GM21786 (cell line): Measurements from ENCODE around the gene ST6GALNAC1.

Experiments used
- ATAC-seq: cut with Tn5 transposase; IDR thresholded peaks from one replicate; pipeline ENCODE4 v1.9.1; 2021; ENCODE audit not compliant: unreplicated experiment

Gene ST6GALNAC1, protein sequence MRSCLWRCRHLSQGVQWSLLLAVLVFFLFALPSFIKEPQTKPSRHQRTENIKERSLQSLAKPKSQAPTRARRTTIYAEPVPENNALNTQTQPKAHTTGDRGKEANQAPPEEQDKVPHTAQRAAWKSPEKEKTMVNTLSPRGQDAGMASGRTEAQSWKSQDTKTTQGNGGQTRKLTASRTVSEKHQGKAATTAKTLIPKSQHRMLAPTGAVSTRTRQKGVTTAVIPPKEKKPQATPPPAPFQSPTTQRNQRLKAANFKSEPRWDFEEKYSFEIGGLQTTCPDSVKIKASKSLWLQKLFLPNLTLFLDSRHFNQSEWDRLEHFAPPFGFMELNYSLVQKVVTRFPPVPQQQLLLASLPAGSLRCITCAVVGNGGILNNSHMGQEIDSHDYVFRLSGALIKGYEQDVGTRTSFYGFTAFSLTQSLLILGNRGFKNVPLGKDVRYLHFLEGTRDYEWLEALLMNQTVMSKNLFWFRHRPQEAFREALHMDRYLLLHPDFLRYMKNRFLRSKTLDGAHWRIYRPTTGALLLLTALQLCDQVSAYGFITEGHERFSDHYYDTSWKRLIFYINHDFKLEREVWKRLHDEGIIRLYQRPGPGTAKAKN

GRCh38 chr17:76643553-76644148 is at the start of gene ST6GALNAC1:
ST6GALNAC1 (minus strand) TSS chr17:76643757; CDS start chr17:76643638, 119 bp downstream.
- ATAC-seq: no peak

DNA sequence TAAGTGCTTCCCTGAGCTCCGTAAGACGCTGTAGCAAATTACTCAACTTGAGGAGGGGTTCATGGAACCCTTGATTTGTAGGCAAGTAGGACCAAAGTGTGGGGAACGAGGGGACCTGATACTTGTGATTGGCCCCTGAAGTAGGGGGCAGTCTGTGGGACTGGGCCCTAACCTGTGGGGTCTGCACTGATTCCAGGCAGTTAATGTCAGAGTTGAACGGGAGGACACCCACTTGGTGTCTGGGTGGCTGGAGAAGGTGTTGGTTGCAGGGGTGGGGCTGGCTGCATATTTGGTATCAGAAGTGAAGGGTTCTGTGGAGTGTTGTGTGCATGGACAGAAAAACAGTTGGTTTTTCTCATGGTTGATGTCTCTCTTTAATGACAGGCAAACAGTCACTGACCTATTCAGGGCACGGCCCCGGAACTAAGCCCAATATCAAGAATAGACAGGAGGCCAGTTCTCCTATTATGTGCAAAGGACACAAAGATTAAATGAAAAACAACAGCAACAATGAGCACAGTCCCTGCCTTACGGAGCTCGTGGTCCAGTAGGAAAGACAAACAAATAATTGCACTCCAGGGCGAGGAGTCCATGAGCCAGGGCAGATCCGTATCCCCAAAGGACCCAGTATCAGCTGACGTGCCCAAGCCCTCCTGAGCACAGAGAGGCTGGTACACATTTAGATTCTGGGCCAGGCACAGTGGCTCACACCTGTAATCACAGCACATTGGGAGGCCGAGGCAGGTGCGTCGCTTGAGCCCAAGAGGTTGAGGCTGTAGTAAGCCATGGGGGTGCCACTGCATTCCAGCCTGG is 48.0 kb upstream of the ST6GALNAC1 start:
- no peak for ATAC-seq

DNA sequence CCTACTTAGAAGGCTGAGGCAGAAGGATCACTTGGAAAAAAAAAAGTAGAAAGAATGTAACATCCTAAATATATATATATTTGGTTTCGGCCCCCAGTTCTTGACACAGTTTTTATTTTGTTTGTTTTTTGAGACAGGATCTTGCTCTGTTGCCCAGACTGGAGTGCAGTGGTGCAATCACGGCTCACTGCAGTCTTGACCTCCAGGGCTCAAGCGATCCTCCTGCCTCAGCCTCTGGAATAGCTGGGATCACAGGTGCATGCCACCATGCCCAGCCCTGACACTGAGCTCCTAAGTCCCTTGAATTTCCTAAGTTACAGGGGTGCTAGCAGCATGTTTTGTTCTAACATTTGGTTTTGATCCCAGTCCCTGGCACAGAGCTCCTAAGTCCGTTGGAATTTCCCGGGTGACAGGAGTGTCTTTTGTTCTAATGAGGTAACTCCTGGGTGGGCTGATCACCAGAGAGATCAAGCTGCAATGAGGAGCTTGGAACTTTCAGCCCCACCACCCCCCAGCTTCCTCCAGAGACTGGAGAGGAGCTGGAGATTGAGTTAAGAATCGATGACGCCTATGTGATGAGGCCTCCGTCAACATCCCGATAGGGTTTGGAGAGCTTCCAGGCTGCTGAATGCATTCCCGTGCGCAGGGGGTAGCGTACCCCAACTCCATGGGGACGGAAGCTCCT is 47.2 kb upstream of the ST6GALNAC1 start:
- no peak for ATAC-seq

GRCh38 chr17:76689859-76690258 is 46.3 kb upstream of the ST6GALNAC1 start:
- no peak for ATAC-seq

- ATAC-seq: no peak
Observed at GRCh38 chr17:76688165-76688622, 44.6 kb upstream of the ST6GALNAC1 start.

DNA sequence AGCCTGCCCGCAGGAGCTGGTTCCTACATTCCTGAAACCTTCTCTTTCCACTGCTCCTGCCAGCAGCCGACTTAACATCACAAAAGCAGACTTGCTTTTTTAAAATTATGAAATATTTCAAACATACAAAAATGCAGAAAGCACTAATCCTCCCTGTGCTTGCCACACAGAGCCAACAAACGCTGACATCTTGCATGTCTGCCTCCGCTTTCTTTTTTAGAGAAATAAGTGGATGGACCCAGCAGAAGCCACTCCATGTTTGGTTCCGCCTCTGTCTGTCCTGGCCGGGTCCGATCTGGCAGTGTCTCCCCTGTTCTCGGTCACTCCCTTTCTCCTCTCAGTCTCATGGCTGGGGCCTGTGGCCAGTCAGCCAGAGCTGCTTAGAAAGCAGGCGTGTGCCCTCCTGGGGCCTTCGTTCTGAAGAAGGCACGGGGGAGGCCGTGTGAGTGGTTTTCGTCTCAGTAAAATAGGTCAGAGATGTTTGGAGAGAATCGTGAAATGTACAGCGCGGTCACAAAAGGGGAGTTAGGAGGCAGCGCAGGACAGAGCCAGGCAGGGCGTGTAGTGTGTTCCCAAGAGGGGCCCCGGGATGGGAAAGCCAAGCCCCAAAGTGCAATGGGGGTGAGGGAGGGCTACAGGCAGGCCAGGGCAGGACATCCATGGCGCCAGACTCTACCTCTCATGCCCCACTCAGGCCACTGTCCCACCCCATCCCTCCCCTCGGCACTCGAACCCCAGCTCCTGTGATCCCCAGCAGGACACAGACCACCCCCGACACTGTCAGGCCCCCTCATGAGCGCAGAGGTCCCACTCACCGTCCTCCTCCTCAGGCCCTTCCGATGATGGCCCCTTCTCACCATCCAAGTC is 44.0 kb upstream of the ST6GALNAC1 start:
- ATAC-seq: no peak

GRCh38 chr17:76686538-76687297 is 43.2 kb upstream of the ST6GALNAC1 start:
- no peak for ATAC-seq

GRCh38 chr17:76685846-76686245 is 42.3 kb upstream of the ST6GALNAC1 start:
- no peak for ATAC-seq

GRCh38 chr17:76685366-76685765 is 41.8 kb upstream of the ST6GALNAC1 start:
- ATAC-seq: no peak

DNA sequence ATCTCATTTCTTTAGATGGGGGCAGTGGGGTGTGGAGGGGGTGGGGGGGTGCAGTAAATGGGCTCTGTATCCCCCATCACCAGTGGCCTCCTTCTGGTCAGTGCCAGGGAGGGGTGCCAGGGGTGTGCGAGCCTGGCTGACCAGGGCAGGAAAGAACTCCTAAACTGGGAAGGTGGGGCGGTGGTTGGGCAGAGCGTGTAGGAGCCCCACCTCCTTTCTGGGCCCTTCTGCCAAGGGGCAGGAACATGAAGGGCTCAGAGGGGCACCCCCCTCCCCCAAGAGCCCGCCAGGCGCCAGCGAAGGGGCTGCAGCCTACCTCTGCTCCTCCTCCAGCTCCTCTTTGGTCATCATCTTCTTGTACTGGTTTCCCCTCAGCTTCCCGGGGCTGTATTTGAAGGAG is 41.2 kb upstream of the ST6GALNAC1 start:
- ATAC-seq: no peak

DNA sequence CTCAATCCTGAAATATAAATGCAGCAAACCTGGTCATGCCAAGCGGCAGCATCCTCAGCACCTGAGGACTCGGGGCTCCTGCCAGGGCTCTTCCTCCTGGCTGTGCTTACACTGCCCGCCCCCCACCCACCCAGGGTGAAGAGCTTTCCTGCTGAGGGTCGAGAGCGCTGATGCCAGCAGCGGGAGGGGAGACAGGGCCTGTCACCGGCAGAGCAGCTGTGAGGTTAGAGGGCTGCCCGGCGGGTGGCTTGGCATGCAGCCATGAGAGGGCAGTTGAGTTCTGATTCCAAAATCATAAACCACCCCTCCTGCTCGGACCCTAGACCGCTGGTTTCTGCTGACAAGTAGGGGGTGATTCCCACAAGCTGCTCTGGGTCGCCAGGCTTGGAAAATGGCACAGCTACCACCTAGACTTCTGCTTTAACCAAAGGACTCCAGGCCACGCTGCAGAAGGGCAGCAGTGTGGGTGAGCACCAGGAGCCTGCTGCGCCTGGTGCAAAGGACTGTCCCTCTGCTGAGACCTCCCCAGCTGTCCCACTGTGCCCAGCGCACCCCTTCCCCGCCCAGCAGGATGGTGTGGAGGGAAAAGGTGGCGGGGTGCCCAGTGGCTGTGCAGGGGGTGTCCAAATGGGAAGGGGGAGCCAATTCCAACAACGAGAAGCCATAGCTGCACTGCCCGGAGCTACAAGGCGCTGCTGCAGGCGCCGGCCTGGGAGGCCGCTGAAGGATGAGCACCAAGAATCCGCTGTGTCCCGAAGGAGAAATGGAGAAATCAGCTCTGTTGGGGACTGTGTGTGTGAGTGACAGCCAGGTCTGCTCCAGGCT is 40.6 kb upstream of the ST6GALNAC1 start:
- ATAC-seq: no peak

- ATAC-seq: no peak
Observed at GRCh38 chr17:76683011-76683755, 39.6 kb upstream of the ST6GALNAC1 start.

DNA sequence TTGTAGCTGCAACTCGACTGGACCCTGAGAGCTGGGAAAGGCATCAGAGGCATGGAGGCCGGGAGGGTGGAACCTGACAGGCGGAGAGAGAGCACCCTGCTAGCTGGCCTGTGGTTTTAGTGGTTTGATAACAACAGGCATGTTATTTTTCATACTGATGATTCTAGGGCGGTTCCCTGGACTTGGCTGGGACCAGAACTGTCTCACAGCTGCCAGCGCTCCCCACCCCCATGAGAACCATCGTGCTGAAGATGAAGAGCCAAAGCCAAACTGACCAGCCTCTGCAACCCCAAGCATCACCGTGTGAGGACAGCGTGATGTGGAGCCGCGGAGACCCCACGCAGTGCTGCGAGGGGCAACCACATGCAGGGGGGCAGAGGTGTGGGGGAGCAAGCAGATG is 38.7 kb upstream of the ST6GALNAC1 start:
- no peak for ATAC-seq

GRCh38 chr17:76681222-76682137 is 37.9 kb upstream of the ST6GALNAC1 start:
- no peak for ATAC-seq

- ATAC-seq: no peak
Observed at GRCh38 chr17:76679239-76679638, 35.7 kb upstream of the ST6GALNAC1 start.

GRCh38 chr17:76678330-76678729 is 34.8 kb upstream of the ST6GALNAC1 start:
- ATAC-seq: no peak
